ENCODE data around the gene LHX8.

DNA sequence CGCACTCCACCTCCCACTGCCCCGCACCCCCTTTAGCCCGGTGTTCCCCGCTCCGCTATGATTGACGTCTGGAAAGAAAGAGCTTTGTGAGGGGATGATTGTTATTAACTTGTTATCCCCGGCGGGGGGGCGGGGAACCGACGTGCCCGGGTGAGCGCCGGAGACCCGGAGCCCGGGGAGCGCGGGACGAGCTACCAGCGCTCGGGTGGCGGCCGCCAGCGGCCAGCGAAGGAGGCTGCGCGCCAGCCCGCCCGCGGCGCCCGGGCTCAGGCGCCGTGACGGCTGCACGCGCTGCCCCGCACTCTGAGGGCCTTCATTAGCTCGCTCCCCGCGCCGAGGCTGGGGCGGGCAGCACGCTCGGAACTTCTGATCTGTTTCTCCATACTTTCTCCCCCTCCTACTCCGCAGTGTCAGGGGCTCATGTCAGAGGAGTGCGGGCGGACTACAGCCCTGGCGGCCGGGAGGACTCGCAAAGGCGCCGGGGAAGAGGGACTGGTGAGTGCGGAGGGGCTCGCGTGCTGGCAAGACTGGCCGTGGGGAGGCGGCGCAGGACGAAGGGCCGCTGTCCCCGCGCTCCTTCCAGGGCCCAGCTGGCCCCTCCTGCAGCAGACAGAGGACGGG lies 2.1 kb downstream of the LHX8 start:
- TF ChIP-seq HOXA7 (CRISPR knock-in tag; IDR thresholded peaks at IDR 0.05): no peak
- TF ChIP-seq, protein P1, sequence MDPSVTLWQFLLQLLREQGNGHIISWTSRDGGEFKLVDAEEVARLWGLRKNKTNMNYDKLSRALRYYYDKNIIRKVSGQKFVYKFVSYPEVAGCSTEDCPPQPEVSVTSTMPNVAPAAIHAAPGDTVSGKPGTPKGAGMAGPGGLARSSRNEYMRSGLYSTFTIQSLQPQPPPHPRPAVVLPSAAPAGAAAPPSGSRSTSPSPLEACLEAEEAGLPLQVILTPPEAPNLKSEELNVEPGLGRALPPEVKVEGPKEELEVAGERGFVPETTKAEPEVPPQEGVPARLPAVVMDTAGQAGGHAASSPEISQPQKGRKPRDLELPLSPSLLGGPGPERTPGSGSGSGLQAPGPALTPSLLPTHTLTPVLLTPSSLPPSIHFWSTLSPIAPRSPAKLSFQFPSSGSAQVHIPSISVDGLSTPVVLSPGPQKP (IDR thresholded peaks at IDR 0.05; ENCODE audit: low read depth, low read length): no peak
- no peak for TF ChIP-seq RNF2 (IDR thresholded peaks at IDR 0.05; ENCODE audit: borderline replicate concordance, low read depth)
- TF ChIP-seq, protein P2, sequence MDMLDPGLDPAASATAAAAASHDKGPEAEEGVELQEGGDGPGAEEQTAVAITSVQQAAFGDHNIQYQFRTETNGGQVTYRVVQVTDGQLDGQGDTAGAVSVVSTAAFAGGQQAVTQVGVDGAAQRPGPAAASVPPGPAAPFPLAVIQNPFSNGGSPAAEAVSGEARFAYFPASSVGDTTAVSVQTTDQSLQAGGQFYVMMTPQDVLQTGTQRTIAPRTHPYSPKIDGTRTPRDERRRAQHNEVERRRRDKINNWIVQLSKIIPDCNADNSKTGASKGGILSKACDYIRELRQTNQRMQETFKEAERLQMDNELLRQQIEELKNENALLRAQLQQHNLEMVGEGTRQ (IDR thresholded peaks at IDR 0.05): no peak
- TF ChIP-seq PHF8 (IDR thresholded peaks at IDR 0.05; ENCODE audit: borderline replicate concordance, low read depth): no peak

Data from A549 (cell line).